ENCODE results near the gene BSPRY.

DNA sequence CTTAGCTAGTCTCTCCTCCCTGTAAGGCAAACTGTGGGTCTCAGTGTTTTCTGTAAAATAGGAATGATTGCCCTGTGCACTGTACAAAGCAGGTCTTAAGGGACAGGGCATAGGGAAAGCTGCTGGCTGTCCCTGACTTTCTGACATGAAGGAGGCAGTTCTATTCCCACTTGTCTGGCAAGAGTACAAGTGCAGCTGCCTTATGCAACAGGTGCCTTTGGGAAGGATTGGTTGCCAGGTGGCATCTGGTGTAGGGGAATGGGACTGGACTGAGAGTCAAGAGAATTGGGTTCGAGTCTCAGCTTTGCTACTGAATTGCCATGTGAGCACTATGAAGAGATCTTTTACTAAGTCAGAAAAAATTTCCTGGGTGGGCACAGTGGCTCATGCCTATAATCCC is 10.0 kb downstream of the BSPRY start:
- TF ChIP-seq CTCF (IDR thresholded peaks at IDR 0.05) (no peak), EZH2 (IDR thresholded peaks at IDR 0.05; ENCODE audit: borderline replicate concordance, insufficient read depth, low read depth, low read length, poor library complexity, severe bottlenecking) (no peak)

Measured in B cell (primary cell).